Transverse colon (tissue), 4 donors: Measurements from ENCODE around the gene TOMM20. TPM values are rescaled to one million over a fixed set of nuclear protein-coding genes. Genes with fewer than 3 reads are reported as not detected.

Experiments used
- DNase-seq: peaks from one replicate; pipeline ENCODE4 v3.0.0-alpha.2; 2019
- H3K27ac ChIP-seq, 4 donors: fragments of 200-600 bp; sonication (generic); 2 replicates each; pipeline ENCODE4 v1.5.1; 2016 to 2018; ENCODE audit warnings: inconsistent platforms in 4 of 4
- H3K27me3 ChIP-seq: fragments of 200-600 bp; sonication (generic); 2 replicates; pipeline ENCODE4 v1.5.1; 2017; ENCODE audit warnings: inconsistent platforms
- H3K36me3 ChIP-seq, 4 donors: fragments of 200-600 bp; sonication (generic); 2 replicates each; pipeline ENCODE4 v1.5.1; 2017 to 2019; ENCODE audit warnings: inconsistent platforms in 4 of 4
- H3K4me1 ChIP-seq, 4 donors: fragments of 200-600 bp; sonication (generic); 2 replicates each; pipeline ENCODE4 v1.5.1; 2017 to 2020; ENCODE audit warnings: inconsistent platforms in 4 of 4
- H3K4me3 ChIP-seq, 4 donors: fragments of 200-600 bp; sonication (generic); 1 replicate in 1 of 4; 2 replicates in 3 of 4; pipeline versions ENCODE4 v1.5.1 to v1.6.1; 2017 to 2019; ENCODE audit warnings: inconsistent platforms in 4 of 4
- H3K9me3 ChIP-seq, 2 donors: fragments of 200-600 bp; sonication (generic); 2 replicates each; pipeline ENCODE4 v1.5.1; 2017 to 2019; ENCODE audit warnings: inconsistent platforms in 2 of 2
- EP300 ChIP-seq: sonication (generic); formaldehyde crosslinking; IDR thresholded peaks from one replicate; pipeline ENCODE4 v1.6.1; 2017; ENCODE audit warnings: antibody characterized with exemption, low read depth
- POLR2A ChIP-seq: fragments of 450-650 bp; IDR thresholded peaks from one replicate; pipeline ENCODE4 v1.6.1; 2016; ENCODE audit warnings: antibody characterized with exemption, mild to moderate bottlenecking, moderate library complexity
- POLR2AphosphoS5 ChIP-seq, 3 donors: sonication (generic); formaldehyde crosslinking; IDR thresholded peaks; one replicate each; pipeline ENCODE4 v1.6.1; 2016; ENCODE audit warnings: antibody characterized with exemption in 3 of 3
- WGBS, 2 donors: methylation state at CpG; one replicate each; pipeline ENCODE4 v1.1.5; 2018; ENCODE audit warnings: low coverage in 1 of 2; 5-methylcytosine and 5-hydroxymethylcytosine counted together
- in situ Hi-C, 4 donors: fragments of 200-750 bp; cut with MboI; loops; one replicate each; pipeline versions ENCODE4 v1.15.0 to v1.15.1; 2017; ENCODE audit warnings: low sequenced_read_pairs in 3 of 4, low pct_ligation_motif_present in 1 of 4, low pct_unique_long_range_greater_than_20kb in 1 of 4
- intact Hi-C: fragments of 100-400 bp; cut with DNase I; formaldehyde crosslinking; loops from one replicate; pipeline ENCODE4 v1.15.1; 2023; ENCODE audit warnings: low total_unique reads
- total RNA-seq, 4 donors: library from RNA; depleted of rRNA; stranded (reverse); fragments of >200 nt; gene quantifications; one replicate each; pipeline ENCODE4 v1.1.0, GENCODE V29; 2016
- TF ChIP-seq, protein P1 (sequence below), 5 experiments: fragments of 200-600 bp in 3 of 5; fragments of 450-650 bp in 2 of 5; sonication (generic) in 3 of 5; IDR thresholded peaks; 1 replicate in 2 of 5; 2 replicates in 3 of 5; pipeline ENCODE4 v1.5.1; 2016 to 2017; ENCODE audit warnings: antibody characterized with exemption in 5 of 5, inconsistent platforms in 3 of 5, mild to moderate bottlenecking in 2 of 5, moderate library complexity in 1 of 5

TOMM20 gene
- total RNA-seq, 4 donors from 2014 or later: 16.9 to 72.9 (median 54.5) TPM

DNA sequence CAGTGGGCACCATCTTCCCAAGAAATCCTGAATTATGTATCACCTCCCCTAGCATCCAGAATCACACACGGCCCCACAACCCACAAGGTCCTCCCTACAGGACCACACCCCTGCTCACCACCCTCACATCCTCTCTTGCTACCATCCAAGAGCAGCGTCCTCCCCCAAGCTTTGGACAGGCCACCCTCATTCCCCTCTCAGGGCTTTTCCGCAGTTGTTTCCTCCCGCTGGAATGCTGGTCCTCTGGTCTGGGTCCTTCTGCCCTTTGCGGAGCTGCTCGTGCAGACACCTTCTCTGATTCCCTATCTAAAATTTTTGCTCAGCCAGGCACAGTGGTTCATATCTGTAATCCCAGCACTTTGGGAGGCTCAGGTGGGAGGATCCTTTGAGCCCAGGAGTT lies 56.5 kb downstream of the TOMM20 start:
- H3K36me3 ChIP-seq: no peaks in the 10 kb centered on the region
- intact Hi-C loops (no loop called here), in situ Hi-C loops (loop anchor here in 2 of 4 donors (10.0 to 25.0 kb wide), 2 partner anchors 97 to 360 kb away; no protein-coding TSS in a partner anchor)
- H3K4me1 ChIP-seq: peaks cover 46 to 69% (median 50%) of the 10 kb centered on the region in 4 donors
- H3K4me3 ChIP-seq: no peak overlapping the region
- H3K27ac ChIP-seq: peak overlapping the region in 3 of 4 donors; percentile 86 to 91 (median 90)
- DNase-seq: no peak
- no peaks in the 10 kb centered on the region for H3K27me3 ChIP-seq
- 76 to 92% methylated on average over 4 to 6 of the region's 6 CpGs for WGBS, 2 donors
- TF ChIP-seq POLR2AphosphoS5 (IDR thresholded peaks at IDR 0.05) (no peak), EP300 (no peak), POLR2A (no peak)
- TF ChIP-seq, protein P1, sequence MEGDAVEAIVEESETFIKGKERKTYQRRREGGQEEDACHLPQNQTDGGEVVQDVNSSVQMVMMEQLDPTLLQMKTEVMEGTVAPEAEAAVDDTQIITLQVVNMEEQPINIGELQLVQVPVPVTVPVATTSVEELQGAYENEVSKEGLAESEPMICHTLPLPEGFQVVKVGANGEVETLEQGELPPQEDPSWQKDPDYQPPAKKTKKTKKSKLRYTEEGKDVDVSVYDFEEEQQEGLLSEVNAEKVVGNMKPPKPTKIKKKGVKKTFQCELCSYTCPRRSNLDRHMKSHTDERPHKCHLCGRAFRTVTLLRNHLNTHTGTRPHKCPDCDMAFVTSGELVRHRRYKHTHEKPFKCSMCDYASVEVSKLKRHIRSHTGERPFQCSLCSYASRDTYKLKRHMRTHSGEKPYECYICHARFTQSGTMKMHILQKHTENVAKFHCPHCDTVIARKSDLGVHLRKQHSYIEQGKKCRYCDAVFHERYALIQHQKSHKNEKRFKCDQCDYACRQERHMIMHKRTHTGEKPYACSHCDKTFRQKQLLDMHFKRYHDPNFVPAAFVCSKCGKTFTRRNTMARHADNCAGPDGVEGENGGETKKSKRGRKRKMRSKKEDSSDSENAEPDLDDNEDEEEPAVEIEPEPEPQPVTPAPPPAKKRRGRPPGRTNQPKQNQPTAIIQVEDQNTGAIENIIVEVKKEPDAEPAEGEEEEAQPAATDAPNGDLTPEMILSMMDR (IDR thresholded peaks at IDR 0.05): no peak
- no peaks in the 10 kb centered on the region for H3K9me3 ChIP-seq

DNA sequence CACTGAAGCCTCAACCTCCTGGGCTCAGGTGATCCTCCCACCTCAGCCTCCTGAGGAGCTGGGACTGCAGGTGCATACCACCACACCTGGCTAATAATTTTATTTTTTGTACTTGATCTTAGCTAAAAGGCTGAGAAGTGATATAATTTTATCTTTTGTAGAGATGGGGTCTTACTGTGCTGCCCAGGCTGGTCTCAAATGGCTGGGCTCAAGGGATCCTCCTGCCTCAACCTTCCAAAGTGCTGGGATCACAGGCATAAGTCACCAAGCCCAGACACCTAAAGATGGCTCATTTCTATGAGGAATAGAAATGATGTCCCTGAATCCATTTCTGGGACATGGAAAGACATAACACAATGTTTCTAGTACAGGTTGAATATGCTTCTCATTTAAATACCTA lies 57.8 kb downstream of the TOMM20 start:
- Histone ChIP-seq H3K36me3 (no peaks in the 10 kb centered on the region), H3K27me3 (no peaks in the 10 kb centered on the region), H3K4me3 (no peak overlapping the region), H3K9me3 (no peaks in the 10 kb centered on the region), H3K4me1 (peaks cover 44 to 72% (median 49%) of the 10 kb centered on the region in 4 donors), H3K27ac (peak overlapping the region in 3 of 4 donors; percentile 45 to 81 (median 54))
- intact Hi-C loops (no loop called here), in situ Hi-C loops (loop anchor here in 2 of 4 donors (10.0 to 25.0 kb wide), 2 partner anchors 96 to 359 kb away; no protein-coding TSS in a partner anchor)
- DNase-seq: no peak
- TF ChIP-seq EP300 (no peak), POLR2AphosphoS5 (IDR thresholded peaks at IDR 0.05) (no peak), POLR2A (no peak)
- TF ChIP-seq, protein P1 (IDR thresholded peaks at IDR 0.05): no peak

DNA sequence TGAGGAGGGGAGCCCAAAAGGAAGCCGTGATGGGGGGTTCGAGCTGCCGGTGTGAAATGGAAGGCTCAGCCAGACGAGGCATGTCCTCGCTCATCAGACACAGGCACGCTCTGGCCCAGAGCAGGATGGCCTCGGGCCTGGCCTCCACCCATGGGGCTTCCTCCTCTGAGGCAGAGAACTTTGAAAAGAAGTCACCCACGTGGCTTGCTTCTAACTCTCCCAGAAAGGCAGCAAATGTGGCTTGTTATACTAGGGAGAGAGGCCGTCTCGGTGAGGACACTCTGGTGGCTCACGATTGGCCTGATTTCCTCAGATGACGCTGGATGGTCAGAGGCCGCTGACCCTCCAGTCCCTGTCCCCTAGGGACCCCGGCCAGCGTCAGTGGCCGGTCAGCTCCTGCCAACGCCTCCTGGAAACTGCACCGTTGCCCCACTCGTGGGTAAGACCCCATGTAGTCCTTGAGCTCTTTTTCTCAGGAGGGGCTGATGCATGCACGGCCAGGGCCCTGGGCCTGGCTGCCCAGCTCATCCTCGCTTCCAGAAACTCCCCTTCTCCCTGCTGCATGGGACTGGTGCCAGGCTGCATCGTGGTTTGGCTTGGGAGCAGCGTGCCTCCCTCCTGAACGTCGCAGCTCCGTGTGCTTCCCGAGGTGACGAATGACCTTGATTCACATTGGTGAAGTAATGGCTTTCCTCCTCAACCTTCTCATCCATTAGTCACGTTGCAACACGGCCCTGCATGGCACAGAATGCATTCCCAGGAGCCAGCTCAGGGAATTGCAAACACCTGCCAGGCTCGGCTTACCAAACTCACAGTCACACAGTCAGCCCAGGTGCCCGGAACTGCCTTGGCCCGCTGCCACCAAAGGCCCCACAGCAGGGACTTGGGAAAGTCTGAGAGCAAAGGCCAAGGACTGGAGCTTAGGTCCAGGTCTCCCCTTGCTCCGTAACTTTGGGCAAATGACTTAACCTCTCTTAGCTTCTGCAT lies 58.8 kb downstream of the TOMM20 start:
- H3K27me3 ChIP-seq: no peaks in the 10 kb centered on the region
- intact Hi-C loops (loop anchor here (1.0 to 10.0 kb wide), 2 partner anchors 16 to 245 kb away; no protein-coding TSS in a partner anchor), in situ Hi-C loops (loop anchor here in 2 of 4 donors (10.0 to 25.0 kb wide), 2 partner anchors 95 to 358 kb away; no protein-coding TSS in a partner anchor)
- no peaks in the 10 kb centered on the region for H3K36me3 ChIP-seq
- peak; percentile 68 for DNase-seq
- 67% methylated on average over 22 of the region's 34 CpGs; no CpG with 5 or more reads in 1 of the 2 donors for WGBS, 2 donors
- H3K4me3 ChIP-seq: no peak overlapping the region
- H3K4me1 ChIP-seq: peaks cover 35 to 63% (median 40%) of the 10 kb centered on the region in 4 donors
- TF ChIP-seq POLR2AphosphoS5 (IDR thresholded peaks at IDR 0.05): no peak
- TF ChIP-seq, protein P1 (IDR thresholded peaks at IDR 0.05): no peak
- no peak for TF ChIP-seq POLR2A
- no peak for TF ChIP-seq EP300
- no peaks in the 10 kb centered on the region for H3K9me3 ChIP-seq
- peak overlapping the region in 3 of 4 donors; percentile 45 to 81 (median 54) for H3K27ac ChIP-seq

DNA sequence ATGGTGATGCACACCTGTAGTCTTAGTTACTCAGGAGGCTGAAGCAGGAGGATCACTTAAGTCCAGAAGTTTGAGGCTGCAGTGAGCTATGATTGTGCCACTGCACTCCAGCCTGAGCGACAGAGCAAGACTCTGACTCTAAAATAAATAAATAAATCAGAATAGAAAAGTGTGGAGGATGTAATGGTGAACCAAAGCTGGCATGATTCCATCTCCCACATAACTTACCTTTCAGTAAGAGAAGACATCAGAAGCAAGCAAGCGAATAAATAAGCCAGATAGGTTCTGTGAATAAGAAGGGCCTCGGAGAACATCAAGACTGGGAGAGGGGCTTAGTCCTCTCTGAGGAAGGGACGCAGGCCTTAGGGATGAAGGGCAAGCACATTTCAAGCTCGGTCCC lies 59.5 kb downstream of the TOMM20 start:
- no peaks in the 10 kb centered on the region for H3K27me3 ChIP-seq
- H3K4me3 ChIP-seq: no peak overlapping the region
- DNase-seq: no peak
- H3K27ac ChIP-seq: peak overlapping the region in 2 of 4 donors; percentile 54 to 81
- intact Hi-C loops: loop anchor here (1.0 to 10.0 kb wide), 2 partner anchors 17 to 244 kb away; no protein-coding TSS in a partner anchor
- no peaks in the 10 kb centered on the region for H3K36me3 ChIP-seq
- TF ChIP-seq POLR2AphosphoS5 (IDR thresholded peaks at IDR 0.05): no peak
- TF ChIP-seq, protein P1 (IDR thresholded peaks at IDR 0.05): no peak
- H3K4me1 ChIP-seq: peaks cover 28 to 56% (median 33%) of the 10 kb centered on the region in 4 donors
- H3K9me3 ChIP-seq: no peaks in the 10 kb centered on the region
- in situ Hi-C loops: loop anchor here in 1 of 4 donors (25.0 kb wide), 1 partner anchor 357 kb away; no protein-coding TSS in a partner anchor
- WGBS, 2 donors: 96 to 97% methylated on average over 4 to 5 of the region's 5 CpGs
